Mammary epithelial cell (primary cell): ENCODE results near the gene OR51A4.

Source experiments
- CTCF ChIP-seq, 2 donors: IDR thresholded peaks in 1 of 2; conservative IDR thresholded peaks in 1 of 2; 2 replicates each; pipeline ENCODE4 v1.5.1; 2011 to 2012; ENCODE audit warnings: inconsistent platforms in 2 of 2, low read length in 2 of 2, mild to moderate bottlenecking in 2 of 2, control low read depth in 1 of 2, low read depth in 1 of 2; ENCODE audit not compliant: insufficient read depth in 1 of 2; ENCODE audit errors: extremely low read depth in 1 of 2
- EZH2 ChIP-seq: IDR thresholded peaks from 2 replicates; pipeline ENCODE4 v1.6.1; 2012; ENCODE audit warnings: low read length, inconsistent platforms, borderline replicate concordance

DNA sequence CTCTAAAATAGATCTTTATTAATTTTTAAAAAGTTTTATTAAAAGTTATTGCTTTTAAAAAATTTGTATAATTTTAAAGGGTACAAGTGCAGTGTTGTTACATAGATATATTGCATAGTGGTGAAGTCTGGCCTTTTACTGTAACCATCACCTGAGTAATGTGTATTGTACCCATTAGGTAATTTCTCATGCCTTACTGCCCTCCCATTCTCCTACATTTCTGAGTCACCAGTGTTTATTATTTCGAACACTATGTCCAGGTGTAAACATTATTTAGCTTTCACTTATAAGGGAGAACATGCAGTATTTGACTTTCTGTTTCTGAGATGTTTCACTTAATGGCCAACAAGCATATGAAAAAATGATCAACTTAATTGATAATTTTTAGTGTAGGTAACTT lies 25.6 kb downstream of the OR51A4 start:
- TF ChIP-seq EZH2, result no peak
- TF ChIP-seq CTCF (conservative IDR thresholded peaks at IDR 0.05 in 1 of 2, IDR thresholded peaks at IDR 0.05 in 1 of 2; ENCODE audit: extremely low read depth in 1 of 2, insufficient read depth in 1 of 2, low read depth in 1 of 2, low read length in 2 of 2), result no peak
